Hematopoietic multipotent progenitor cell treated with erythropoietin and hydrocortisone succinate and interleukin-3 and kit ligand, for 15 days (in vitro differentiated cells): Measurements from ENCODE around the gene FHAD1.

Experiments used
- DNase-seq: peaks from one replicate; pipeline ENCODE4 v3.0.0-alpha.2; 2015; ENCODE audit warnings: low spot score

The FHAD1 gene

GRCh38 chr1:15246960-15247614 is at the start of gene FHAD1:
FHAD1 (plus strand) TSS chr1:15247223; CDS start chr1:15251785, 4,562 bp downstream.
- peak; percentile 20 for DNase-seq

GRCh38 chr1:15197591-15198447 is 49.2 kb upstream of the FHAD1 start:
- DNase-seq = no peak

- DNase-seq = no peak
These were observed 48.3 kb upstream of the FHAD1 start for GRCh38 chr1:15198684-15199083.

GRCh38 chr1:15201221-15201620 is 45.8 kb upstream of the FHAD1 start:
- DNase-seq = no peak

DNA sequence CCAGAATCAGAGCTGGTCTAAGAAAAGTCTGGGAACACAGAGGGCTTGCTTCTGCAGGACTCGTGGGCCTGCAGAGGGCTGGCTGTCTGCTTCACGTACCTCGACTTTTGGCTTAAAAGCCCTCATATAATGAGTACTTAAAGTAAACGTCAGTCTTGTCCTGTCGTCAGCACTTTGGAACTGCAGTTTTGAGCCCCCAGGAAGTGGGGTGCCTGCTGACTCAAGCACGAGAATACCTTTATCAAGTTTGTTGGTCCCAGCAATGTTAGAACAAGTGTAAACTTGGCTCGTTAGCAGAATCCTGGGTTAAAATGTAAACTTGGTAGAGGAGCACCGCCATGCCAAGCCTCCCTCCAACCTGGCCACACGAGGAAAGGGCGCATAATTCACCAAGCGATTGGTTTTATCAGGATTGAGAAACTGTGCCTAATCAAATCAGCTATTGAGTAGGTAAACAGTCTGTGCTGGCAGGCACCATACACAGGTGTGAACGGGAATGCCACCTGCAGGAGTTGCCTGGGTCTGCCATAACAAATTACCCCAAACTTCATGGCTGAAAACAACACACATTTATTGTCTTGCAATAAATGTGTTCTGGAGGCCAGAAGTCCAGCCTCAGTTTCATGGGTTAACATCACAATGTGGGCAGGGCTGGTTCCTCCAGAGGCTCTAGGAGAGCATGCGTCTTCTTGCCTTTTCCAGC is 45.0 kb upstream of the FHAD1 start:
- no peak for DNase-seq

DNA sequence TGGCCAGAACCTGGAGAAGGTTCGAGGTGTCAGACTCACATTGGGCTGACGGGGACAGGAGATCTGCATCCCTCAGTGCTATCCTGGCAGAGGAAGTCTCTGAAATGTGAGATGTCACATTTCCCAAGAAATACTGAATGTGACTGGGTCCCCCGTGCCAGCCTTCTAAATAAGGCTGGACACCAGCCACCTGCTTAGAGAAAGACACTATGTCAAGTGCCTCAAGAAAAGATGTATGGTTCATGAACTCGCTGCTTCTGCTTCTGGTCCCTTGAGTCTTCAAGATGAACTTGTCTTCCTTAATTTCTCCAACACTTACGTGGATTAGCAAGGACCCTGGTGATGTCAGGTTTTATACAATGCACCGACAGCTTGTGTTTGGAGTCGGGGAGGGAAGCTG is 42.1 kb upstream of the FHAD1 start:
- DNase-seq = no peak

DNA sequence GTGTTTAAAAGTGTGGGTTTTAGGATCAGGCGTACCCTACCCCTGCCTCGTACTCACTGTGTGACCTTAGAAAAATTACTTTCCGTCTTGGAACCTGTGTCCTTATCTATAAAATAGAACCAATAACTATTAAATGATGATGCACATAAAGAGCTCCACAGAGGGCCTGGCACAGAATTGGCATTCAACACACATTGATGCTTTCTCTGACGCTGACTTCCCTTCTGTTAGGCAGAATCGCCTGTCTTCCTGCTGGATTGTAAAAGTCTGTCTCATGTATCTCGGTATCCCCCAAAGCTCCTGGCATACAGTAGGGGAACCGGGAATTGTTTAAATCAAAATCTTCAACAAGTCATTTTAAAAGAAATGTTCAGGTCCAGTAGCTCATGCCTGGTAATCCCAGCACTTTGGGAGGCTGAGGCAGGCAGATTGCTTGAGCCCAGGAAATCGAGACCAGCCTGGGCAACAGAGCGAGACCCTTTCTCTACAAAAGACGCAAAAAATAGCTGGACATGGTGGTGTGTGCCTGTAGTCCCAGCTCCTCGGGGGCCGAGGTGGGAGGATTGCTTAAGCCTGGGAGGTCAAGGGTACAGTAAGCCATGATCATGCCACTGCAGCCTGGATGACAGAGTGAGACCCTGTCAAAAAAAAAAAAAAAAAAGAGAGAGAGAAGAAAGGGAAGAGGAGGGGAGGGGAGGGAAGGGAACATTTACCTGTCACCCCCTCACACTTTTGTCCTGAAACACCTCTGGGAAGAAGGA is 41.3 kb upstream of the FHAD1 start:
- no peak for DNase-seq

- no peak for DNase-seq
These were observed 40.5 kb upstream of the FHAD1 start for GRCh38 chr1:15206418-15207030.

DNA sequence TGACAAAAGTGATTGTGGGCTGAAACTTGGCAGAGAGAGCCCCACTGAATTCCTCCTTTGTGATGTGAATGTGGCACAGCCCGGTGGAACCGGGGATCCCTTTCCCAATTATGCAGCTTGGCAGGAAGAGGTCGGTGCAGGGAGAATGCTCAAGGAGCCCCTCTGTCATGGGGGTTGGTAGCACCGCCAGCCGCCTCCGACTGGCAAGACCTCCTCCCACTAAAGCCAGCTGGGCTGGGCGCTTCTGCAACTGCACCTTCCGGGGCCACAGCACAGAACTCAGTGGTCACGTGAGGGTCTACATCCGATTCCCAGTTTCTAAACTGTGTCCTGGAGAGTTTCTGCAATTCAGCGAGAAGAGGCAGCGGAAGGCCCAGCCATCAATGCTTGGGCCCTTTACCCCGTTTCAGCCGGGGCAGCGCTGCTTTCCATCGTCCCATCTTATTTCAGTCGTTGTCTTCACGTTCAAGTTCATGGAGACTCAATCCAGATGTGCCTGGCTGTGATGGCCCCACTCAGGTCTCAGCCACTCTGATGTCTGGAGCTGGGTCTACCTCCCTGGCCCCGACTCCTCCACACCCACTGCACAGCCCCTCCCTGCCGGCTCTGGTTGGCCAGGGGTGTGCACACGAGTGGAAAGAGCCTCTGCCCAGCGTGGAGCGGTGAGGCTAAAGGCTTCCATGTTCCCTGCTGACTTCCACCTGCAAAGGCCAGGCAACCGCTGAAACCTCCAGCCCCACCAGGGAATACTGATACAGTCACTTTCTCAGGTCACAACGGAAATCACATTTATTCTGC is 39.8 kb upstream of the FHAD1 start:
- DNase-seq = no peak

DNA sequence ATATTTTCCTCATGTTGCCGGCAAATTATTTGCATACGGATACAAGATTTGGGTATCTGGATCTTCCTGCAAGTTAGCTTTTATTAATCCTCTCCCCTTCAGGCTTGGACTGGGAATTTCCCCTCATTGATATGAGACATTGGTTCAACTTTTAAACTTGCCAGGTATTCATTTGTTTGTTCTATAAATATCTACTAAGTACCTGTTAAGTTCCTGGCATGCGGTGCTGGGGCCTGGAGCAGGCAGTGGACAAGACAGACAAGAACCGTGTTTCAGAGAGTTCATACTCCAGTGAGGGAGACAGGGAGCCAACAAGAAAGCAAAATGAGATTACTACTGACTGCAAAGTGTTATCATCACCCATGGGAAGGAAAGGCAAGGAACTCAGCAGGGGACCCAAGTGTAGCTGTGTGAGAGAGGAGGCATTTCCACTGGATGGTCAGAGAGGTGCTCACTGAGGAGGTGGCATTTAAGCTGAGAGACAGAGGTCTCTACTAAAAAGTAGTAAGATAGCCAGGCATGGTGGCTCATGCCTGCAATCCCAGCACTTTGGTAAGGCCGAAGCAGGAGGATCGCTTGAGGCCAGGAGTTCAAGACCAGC is 39.1 kb upstream of the FHAD1 start:
- DNase-seq = no peak

DNA sequence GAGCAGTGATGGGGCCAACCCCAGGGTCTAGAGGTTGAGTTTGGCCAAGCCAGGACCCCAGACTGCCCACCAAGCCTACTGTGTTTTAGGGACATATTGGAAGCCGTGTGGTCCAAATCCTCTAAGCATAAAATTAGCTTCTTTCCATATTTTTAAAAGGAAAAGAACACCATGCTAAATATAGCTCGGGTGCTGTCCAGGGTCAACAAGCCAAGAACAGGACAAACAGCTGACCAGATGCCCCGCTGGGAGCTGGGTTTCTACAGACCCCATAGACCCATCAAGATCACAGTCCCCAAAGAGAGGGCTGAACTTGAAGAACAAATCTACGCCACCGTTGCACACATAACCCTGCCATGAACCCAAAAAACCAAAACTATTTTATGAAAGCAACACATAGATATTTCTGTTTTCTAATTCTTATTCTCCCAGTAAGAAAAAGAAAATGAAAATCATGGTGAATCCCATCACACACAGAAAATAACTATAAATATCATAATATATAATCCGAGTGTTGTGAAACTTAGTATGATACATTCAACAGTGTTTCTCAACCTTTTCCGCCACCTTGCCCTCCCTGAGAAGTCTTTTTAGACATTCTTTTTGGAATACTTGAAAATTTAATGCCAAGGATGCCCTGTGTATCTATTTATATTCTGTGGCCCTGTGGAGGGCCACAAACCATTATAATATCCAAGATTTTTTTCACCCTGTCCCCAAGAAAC is 36.2 kb upstream of the FHAD1 start:
- DNase-seq = no peak

DNA sequence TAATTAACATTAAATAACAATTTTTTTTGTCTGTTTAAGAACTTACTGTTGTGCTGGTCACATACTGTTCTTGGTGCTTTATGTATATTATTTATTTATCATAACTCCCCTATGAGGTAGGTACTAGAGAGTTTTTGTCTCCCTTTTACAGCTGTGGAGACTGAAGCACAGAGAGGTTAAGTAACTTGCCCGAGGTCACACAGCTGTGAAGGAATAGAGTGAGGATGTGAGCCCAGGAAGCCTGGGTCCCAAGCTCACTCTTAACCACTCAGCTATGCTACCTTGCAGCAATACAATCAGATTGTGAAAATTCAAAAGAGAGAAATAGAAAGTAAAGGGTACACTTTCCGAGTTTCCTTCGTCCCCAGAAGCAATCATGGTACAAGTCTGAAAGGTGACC is 35.6 kb upstream of the FHAD1 start:
- no peak for DNase-seq

DNA sequence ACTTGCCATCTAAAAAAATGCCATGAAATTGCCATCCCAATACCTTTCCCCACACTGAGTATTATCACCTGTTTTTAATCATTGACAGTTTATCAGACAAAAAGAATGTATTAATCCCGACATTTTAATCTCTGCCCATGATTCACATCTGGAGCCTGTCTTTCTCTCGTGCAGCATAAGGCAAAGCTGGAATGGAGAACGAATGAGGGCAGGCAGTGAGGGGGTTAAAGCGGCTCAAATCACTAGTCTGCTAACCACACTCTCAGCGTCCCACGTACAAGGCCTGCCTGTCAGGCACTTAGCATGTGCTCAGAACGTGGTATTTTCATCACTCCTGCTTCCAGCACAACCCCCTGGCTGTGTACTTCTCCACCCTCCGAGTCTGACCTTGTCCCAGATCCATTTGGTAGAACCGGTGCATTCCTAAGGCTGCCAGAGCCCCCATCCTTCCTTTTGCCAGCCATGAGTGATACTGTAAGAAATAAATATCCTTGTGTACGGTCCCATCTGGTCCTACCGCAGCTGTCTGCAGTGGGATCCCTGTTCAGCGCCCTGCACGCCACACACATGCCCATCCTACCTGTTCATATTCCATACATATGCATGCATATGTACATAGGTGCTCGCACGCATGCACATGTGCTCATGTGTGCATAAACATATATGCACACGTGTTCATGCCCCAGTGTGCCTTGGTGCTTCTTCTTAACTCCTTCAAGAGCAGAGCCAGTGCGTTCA is 34.6 kb upstream of the FHAD1 start:
- no peak for DNase-seq

DNA sequence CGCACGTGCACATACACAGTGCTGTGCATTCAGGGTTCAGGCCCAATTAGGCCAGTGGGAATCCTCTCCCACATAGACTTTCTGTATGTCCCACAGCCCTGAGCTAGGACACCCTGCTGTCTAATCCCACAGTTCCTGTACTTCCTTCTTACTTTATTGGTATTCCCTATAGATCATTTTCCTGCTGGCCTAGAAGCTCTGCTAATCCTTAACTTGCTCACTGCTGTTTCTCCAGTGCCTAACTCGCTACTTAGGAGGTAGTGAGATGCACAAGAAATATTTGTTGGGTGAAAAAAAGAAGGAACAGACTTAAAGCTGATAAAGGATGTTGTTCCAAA is 34.1 kb upstream of the FHAD1 start:
- no peak for DNase-seq

DNA sequence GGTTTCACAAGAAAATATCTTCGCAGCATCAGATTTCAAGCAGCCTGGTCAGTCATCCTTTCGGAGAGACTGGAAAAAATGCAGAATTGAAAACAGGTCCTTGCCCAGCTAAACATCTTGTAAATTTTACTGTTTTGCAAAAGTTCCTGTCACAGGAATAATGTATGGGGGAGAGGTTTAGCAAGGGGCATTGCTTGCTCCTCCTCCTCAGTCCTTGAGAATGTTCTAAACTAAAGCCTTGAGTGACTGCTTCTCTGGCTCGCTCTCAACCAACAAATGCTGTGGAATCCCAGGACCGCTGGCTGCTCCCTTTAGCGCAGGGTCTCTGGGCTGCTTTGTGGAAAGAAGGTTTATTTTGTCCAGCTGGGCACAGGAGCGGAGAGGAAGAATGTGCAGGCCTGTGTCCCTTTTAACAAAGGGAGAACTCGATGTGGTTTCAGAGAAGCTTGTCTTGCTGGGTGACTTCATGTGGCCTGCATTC is 33.6 kb upstream of the FHAD1 start:
- DNase-seq = no peak

- no peak for DNase-seq
These were observed 32.5 kb upstream of the FHAD1 start for GRCh38 chr1:15214527-15214926.

- no peak for DNase-seq
These were observed 31.9 kb upstream of the FHAD1 start for GRCh38 chr1:15215116-15215515.

GRCh38 chr1:15217654-15218053 is 29.4 kb upstream of the FHAD1 start:
- DNase-seq = no peak
